GM18520 (cell line): ENCODE results near the gene PTPRQ.

ENCODE experiments used
- ATAC-seq: cut with Tn5 transposase; IDR thresholded peaks from one replicate; pipeline ENCODE4 v1.9.1; 2021; ENCODE audit not compliant: unreplicated experiment

Gene PTPRQ

GRCh38 chr12:80559766-80560165 is 115.7 kb downstream of the PTPRQ start:
- no peak for ATAC-seq

- no peak for ATAC-seq
These were observed 121.2 kb downstream of the PTPRQ start for GRCh38 chr12:80565271-80565670.

GRCh38 chr12:80567401-80567800 is 123.4 kb downstream of the PTPRQ start:
- ATAC-seq, result no peak

- no peak for ATAC-seq
These were observed 132.8 kb downstream of the PTPRQ start for GRCh38 chr12:80576641-80577418.

GRCh38 chr12:80580254-80580653 is 136.2 kb downstream of the PTPRQ start:
- no peak for ATAC-seq

GRCh38 chr12:80581783-80582182 is 137.7 kb downstream of the PTPRQ start:
- no peak for ATAC-seq

GRCh38 chr12:80582431-80582830 is 138.4 kb downstream of the PTPRQ start:
- ATAC-seq, result no peak

- ATAC-seq, result no peak
These were observed 145.0 kb downstream of the PTPRQ start for GRCh38 chr12:80589077-80589476.

- no peak for ATAC-seq
These were observed 146.1 kb downstream of the PTPRQ start for GRCh38 chr12:80590085-80590484.

GRCh38 chr12:80593766-80594165 is 149.7 kb downstream of the PTPRQ start:
- no peak for ATAC-seq

- no peak for ATAC-seq
These were observed 152.5 kb downstream of the PTPRQ start for GRCh38 chr12:80596509-80596908.

GRCh38 chr12:80598004-80598606 is 154.1 kb downstream of the PTPRQ start:
- ATAC-seq, result no peak

- ATAC-seq, result no peak
These were observed 158.4 kb downstream of the PTPRQ start for GRCh38 chr12:80602455-80602854.

- ATAC-seq, result no peak
These were observed 163.5 kb downstream of the PTPRQ start for GRCh38 chr12:80607361-80608135.

- no peak for ATAC-seq
These were observed 173.7 kb downstream of the PTPRQ start for GRCh38 chr12:80617733-80618132.

- no peak for ATAC-seq
These were observed 176.2 kb downstream of the PTPRQ start for GRCh38 chr12:80620281-80620680.

GRCh38 chr12:80622271-80622670 is 178.2 kb downstream of the PTPRQ start:
- ATAC-seq, result no peak

GRCh38 chr12:80625051-80625450 is 181.0 kb downstream of the PTPRQ start:
- no peak for ATAC-seq

GRCh38 chr12:80625901-80626300 is 181.9 kb downstream of the PTPRQ start:
- no peak for ATAC-seq

- no peak for ATAC-seq
These were observed 183.7 kb downstream of the PTPRQ start for GRCh38 chr12:80627782-80628181.

GRCh38 chr12:80632835-80633234 is 188.8 kb downstream of the PTPRQ start:
- no peak for ATAC-seq

- ATAC-seq, result no peak
These were observed 190.9 kb downstream of the PTPRQ start for GRCh38 chr12:80634903-80635302.
